Cardiac septum (tissue), 1 donor: ENCODE results near the gene TTC3. TPM values are rescaled to one million over a fixed set of nuclear protein-coding genes. Genes with fewer than 3 reads are reported as not detected.

Experiments used
- DNase-seq: peaks from one replicate; pipeline ENCODE4 v3.0.0-alpha.2; 2020; ENCODE audit warnings: low spot score
- intact Hi-C: fragments of 100-400 bp; cut with DNase I; formaldehyde crosslinking; loops from one replicate; pipeline ENCODE4 v1.14.0; 2022
- total RNA-seq: library from RNA; stranded (reverse); fragmentation: NEBNext Ultra II Directional; extraction: Animal tissue kit (Norgen Biotek cat#: 25700); gene quantifications from one replicate; pipeline ENCODE4 v1.2.1, GENCODE V29; 2021
- donor health status: DM: no; HTN: no; CAD: no.

The TTC3 gene
- total RNA-seq, 1 donor from 2014 or later, result 62.1 TPM

- no peak for DNase-seq
- intact Hi-C loops, result no loop called here
Measured at GRCh38 chr21:37059181-37059580, 13.9 kb upstream of the TTC3 start.

DNA sequence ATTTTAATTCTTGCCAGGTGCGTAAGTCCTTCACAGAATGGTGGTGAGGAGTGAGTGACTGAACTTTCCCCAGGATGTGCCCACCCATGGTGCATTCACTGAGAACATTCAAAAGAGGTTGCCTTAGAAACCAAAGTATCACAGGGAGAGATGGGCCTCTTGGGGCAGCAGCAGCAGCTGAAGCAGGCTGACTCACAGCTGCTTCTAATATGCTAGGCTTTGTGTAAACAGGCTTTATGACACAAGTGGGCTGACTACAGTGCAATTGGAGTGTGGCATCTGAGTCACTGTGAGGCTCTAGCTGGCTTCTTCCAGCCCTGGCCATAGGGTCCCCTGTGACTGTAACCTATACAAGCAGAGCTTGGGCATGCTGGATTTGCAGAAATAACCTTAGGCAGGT is 12.8 kb upstream of the TTC3 start:
- intact Hi-C loops, result no loop called here
- no peak for DNase-seq

- intact Hi-C loops, result no loop called here
- DNase-seq, result no peak
Measured at GRCh38 chr21:37061926-37062592, 11.0 kb upstream of the TTC3 start.

- intact Hi-C loops, result no loop called here
- DNase-seq, result no peak
Measured at GRCh38 chr21:37062593-37062935, 10.5 kb upstream of the TTC3 start.

GRCh38 chr21:37063433-37063832 is 9.6 kb upstream of the TTC3 start:
- intact Hi-C loops, result no loop called here

GRCh38 chr21:37064841-37065240 is 8.2 kb upstream of the TTC3 start:
- intact Hi-C loops, result no loop called here

More at GRCh38 chr21:37063433-37063832, 9.6 kb upstream of the TTC3 start:
- no peak for DNase-seq

DNA sequence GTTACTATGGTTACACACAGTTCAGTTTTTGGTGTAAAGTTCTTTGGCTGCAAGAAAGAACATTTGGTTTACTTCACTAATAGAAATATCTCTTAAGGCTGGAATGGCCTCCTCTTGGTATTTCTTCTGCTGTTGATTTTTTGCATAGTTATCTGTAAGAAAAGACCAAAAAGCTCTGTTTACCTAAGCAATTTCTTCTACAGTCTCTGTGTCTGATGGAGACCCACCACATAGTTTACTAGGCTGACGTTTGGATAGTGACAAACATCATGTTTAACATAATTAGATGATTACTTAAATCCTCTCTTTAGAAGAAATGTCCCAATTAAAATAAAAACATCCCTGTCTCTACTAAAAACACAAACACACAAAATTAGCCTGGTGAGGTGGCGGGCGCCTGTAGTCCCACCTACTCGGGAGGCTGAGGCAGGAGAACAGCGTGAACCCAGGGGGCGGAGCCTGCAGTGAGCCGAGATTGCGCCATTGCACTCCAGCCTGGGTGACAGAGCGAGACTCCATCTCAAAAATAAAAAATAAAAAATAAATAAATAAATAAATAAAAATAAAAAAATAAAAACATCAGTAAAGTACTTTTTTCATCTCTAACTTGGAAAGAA is 7.4 kb upstream of the TTC3 start:
- intact Hi-C loops, result no loop called here
- DNase-seq, result no peak

More at GRCh38 chr21:37064841-37065240, 8.2 kb upstream of the TTC3 start:
- no peak for DNase-seq

- no peak for DNase-seq
- intact Hi-C loops, result no loop called here
Measured at GRCh38 chr21:37071561-37072273, 1.3 kb upstream of the TTC3 start.

- intact Hi-C loops, result no loop called here
- DNase-seq, result peak; percentile 85
Measured at GRCh38 chr21:37072274-37072987, 623 bp upstream of the TTC3 start.

GRCh38 chr21:37073417-37074196 is 553 bp downstream of the TTC3 start:
- DNase-seq, result peak; percentile 79
- intact Hi-C loops, result no loop called here

DNA sequence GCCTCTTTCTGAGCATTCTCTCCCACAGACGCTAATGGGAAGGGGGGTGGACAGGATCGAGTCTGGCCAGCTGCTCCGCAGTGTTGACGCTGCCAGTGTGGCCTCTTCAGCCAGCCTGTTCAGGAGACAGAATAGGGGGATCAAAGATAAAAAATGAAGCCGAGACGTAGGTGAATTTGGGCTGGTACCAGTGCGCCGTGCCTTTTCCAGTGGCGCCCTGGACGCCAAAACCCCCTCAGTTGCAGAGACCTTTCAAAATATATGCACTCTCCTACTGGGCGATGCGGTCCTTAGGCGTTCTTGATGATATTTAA is 1.1 kb downstream of the TTC3 start:
- DNase-seq, result no peak
- intact Hi-C loops, result no loop called here

- intact Hi-C loops, result no loop called here
- DNase-seq, result no peak
Measured at GRCh38 chr21:37074546-37074945, 1.5 kb downstream of the TTC3 start.

DNA sequence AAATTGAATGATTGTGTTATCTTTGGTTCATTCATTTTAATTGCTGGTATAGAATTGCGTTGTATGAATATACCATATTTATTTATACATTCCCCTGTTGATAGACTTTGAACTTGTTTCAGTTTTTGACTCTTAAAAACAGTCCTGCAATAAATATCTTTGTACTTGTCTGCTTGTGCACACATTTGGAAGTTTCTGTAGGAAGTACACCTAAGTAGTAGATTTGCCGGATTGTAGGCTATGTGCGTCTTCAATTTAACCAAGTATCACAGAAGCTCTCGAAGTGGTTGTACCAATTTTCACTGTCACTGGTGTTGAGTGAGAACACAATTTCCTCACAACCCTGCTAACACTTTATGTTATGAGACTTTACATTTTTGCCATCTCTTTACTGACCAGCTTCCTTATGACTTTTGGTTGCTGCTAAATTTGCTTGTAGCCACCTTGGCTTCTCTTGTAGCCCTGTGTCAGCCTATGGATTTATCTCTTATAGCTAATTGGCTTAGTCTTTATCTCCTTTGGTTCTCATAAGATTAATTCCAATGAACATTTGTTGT is 2.2 kb downstream of the TTC3 start:
- intact Hi-C loops, result no loop called here
- DNase-seq, result no peak

DNA sequence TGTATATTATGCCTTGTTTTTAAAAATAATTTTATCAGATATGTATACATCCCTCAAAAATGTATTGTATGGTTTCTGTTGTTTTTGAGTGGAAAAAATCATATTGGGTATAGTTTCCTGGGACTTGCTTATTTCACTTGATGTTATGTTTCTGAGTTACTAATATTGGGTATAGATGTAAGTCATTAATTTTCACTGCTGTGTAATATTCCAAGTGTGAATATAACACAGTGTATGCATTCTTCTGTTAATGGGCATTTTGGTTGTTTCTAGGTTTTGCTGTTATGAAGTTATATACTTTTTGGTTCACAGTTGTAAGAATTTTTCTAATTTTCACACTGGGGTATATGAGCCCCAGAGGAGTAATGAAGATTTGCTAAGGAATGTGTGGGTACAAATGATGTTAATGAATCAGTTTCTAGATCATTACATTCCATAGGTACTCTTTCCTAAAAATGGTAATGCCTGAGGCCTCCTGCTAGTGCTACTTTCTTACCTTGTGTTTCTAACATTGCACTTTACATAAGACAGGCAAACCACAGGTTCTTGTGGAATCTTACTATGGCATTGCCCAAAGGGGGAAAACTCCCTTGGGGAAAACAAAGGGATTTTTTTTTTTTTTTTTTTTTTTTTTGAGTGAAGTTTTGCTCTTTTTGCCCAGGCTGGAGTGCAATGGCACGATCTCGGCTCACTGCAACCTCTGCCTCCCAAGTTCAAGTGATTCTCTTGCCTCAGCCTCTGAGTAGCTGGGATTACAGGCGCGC is 3.2 kb downstream of the TTC3 start:
- no peak for DNase-seq
- intact Hi-C loops, result no loop called here

GRCh38 chr21:37077403-37077802 is 4.3 kb downstream of the TTC3 start:
- intact Hi-C loops, result no loop called here
- DNase-seq, result no peak

- intact Hi-C loops, result no loop called here
- DNase-seq, result no peak
Measured at GRCh38 chr21:37079211-37079824, 6.3 kb downstream of the TTC3 start.

GRCh38 chr21:37082375-37082774 is 9.3 kb downstream of the TTC3 start:
- no peak for DNase-seq
- intact Hi-C loops, result no loop called here

DNA sequence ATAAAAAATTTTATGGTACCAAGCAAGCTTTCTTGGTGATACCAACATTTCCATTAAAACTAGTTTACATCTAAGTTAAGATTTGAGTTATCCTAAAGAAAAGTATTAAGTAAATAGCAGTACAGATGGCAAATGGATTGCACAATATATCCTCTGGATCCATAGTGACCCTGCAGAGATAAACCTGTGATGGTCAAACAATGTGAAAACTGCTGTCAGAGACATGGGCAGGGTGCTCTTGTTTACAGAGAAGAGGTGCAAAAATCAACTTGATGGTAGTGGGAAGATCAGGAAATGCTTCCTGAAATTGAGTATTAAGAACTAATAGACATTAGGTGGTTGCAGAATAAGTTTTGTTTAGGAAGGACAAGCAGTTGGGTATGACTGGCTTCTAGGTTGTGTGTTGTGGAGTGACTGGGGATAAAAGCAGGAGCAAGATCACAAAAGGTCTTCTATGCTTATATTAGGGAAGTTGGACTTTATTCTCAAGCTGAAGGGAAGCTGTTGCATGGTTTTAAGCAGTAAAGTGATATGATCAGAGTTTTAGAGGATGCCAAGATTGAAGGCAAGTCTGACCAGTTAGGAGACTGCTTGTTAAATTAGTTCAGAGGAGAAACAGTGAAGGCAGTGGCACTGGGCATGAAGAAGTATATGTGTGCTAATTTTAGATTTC is 9.9 kb downstream of the TTC3 start:
- intact Hi-C loops, result no loop called here
- no peak for DNase-seq
